SK-N-SH (cell line): Measurements from ENCODE around the gene GPR39. TPM values are rescaled to one million over a fixed set of nuclear protein-coding genes. Genes with fewer than 3 reads are reported as not detected.
A peak's percentile ranks its signal among the peaks of the same experiment; 100 is the strongest.

Experiments
- CTCF ChIA-PET: fragments of 300-600, 350-600 bp; formaldehyde crosslinking; extraction: SDS; loops from one replicate; lab custom pipeline; 2021; lab: Yijun Ruan, JAX
- POLR2A ChIA-PET: fragments of 350-600 bp; sonication (Branson Sonifier 250); formaldehyde crosslinking; extraction: SDS; loops from one replicate; lab custom pipeline; 2020; ENCODE audit warnings: antibody characterized with exemption, inconsistent platforms; lab: Yijun Ruan, JAX
- DNase-seq: peaks from one replicate; pipeline ENCODE4 v3.0.0; 2012
- H2AFZ ChIP-seq: fragments of 200-600 bp; sonication (generic); 2 replicates; pipeline ENCODE4 v1.8.1; 2016; ENCODE audit warnings: antibody characterized with exemption, mild to moderate bottlenecking, low read depth
- H3F3A ChIP-seq: fragments of 200-600 bp; sonication (generic); replicated peaks from 2 replicates; pipeline ENCODE3; 2016; ENCODE audit warnings: antibody characterized with exemption, mild to moderate bottlenecking; ENCODE audit not compliant: insufficient read depth
- H3K27ac ChIP-seq, 2 experiments: fragments of 200-500 bp in 1 of 2; fragments of 200-600 bp in 1 of 2; sonication (Bioruptor generic) in 1 of 2; sonication (generic), shearing (Covaris generic) in 1 of 2; 2 replicates each; pipeline versions ENCODE4 v1.5.1 to v1.6.1; 2014 to 2016; ENCODE audit warnings: low read depth in 2 of 2, inconsistent platforms in 1 of 2, low read length in 1 of 2, mild to moderate bottlenecking in 1 of 2, mixed read lengths in 1 of 2
- H3K27me3 ChIP-seq: fragments of 200-600 bp; sonication (generic), shearing (Covaris generic); 2 replicates; pipeline ENCODE4 v1.6.1; 2016; ENCODE audit warnings: mixed run types; ENCODE audit not compliant: insufficient read depth
- H3K36me3 ChIP-seq, 2 experiments: fragments of 200-500 bp in 1 of 2; fragments of 200-600 bp in 1 of 2; sonication (Bioruptor generic) in 1 of 2; sonication (generic) in 1 of 2; replicated peaks in 1 of 2; 2 replicates each; pipeline versions ENCODE3 to v1.5.1; 2014 to 2016; ENCODE audit warnings: low read length in 1 of 2, mild to moderate bottlenecking in 1 of 2; ENCODE audit not compliant: insufficient read depth in 2 of 2, control insufficient read depth in 1 of 2
- H3K4me1 ChIP-seq, 2 experiments: fragments of 200-500 bp in 1 of 2; fragments of 200-600 bp in 1 of 2; sonication (Bioruptor generic) in 1 of 2; sonication (generic), shearing (Covaris generic) in 1 of 2; 2 replicates each; pipeline versions ENCODE4 v1.5.1 to v1.6.1; 2014 to 2016; ENCODE audit warnings: low read depth in 1 of 2, low read length in 1 of 2, mixed run types in 1 of 2; ENCODE audit not compliant: insufficient read depth in 2 of 2, control insufficient read depth in 1 of 2
- H3K4me2 ChIP-seq: fragments of 200-600 bp; sonication (generic), shearing (Covaris generic); 2 replicates; pipeline ENCODE4 v1.6.1; 2017; ENCODE audit warnings: mixed run types
- H3K4me3 ChIP-seq, 2 experiments: fragments of 200-500 bp in 1 of 2; fragments of 200-600 bp in 1 of 2; sonication (Bioruptor generic) in 1 of 2; sonication (generic), shearing (Covaris generic) in 1 of 2; 2 replicates each; pipeline versions ENCODE4 v1.5.1 to v1.8.1; 2014 to 2016; ENCODE audit warnings: low read depth in 2 of 2, inconsistent platforms in 1 of 2, low read length in 1 of 2, mild to moderate bottlenecking in 1 of 2, mixed read lengths in 1 of 2, moderate library complexity in 1 of 2
- H3K79me2 ChIP-seq: fragments of 200-600 bp; sonication (generic); 2 replicates; pipeline ENCODE4 v1.8.1; 2017; ENCODE audit warnings: mild to moderate bottlenecking; ENCODE audit not compliant: insufficient read depth
- H3K9ac ChIP-seq: fragments of 200-600 bp; sonication (generic); 2 replicates; pipeline ENCODE4 v1.6.1; 2017; ENCODE audit warnings: mixed run types
- H3K9me2 ChIP-seq: fragments of 200-600 bp; sonication (generic); 2 replicates; pipeline ENCODE4 v1.6.1; 2017; ENCODE audit warnings: mixed run types
- H3K9me3 ChIP-seq: fragments of 200-600 bp; sonication (generic); 2 replicates; pipeline ENCODE4 v1.6.1; 2017; ENCODE audit warnings: mixed run types, mild to moderate bottlenecking, moderate library complexity
- H4K20me1 ChIP-seq: fragments of 200-600 bp; sonication (generic); 2 replicates; pipeline ENCODE4 v1.6.1; 2017; ENCODE audit warnings: mild to moderate bottlenecking, mixed run types; ENCODE audit not compliant: insufficient read depth
- CHD2 ChIP-seq: fragments of 150-350 bp; IDR thresholded peaks from 2 replicates; pipeline ENCODE4 v1.6.1; 2018; ENCODE audit warnings: low read length; ENCODE audit not compliant: partially characterized antibody
- FOXJ3 ChIP-seq: sonication (generic); formaldehyde crosslinking; IDR thresholded peaks from 2 replicates; pipeline ENCODE4 v1.5.1; 2020; ENCODE audit warnings: mild to moderate bottlenecking, missing genetic modification reagents
- MEF2A ChIP-seq: IDR thresholded peaks from 2 replicates; pipeline ENCODE4 v1.4.0; 2012; ENCODE audit warnings: low read depth, borderline replicate concordance
- POLR2AphosphoS5 ChIP-seq: IDR thresholded peaks from 2 replicates; pipeline ENCODE4 v1.6.1; 2012; ENCODE audit warnings: low read depth, low read length
- RAD21 ChIP-seq: IDR thresholded peaks from 2 replicates; pipeline ENCODE4 v1.6.1; 2012; ENCODE audit warnings: mild to moderate bottlenecking, low read length
- RFX5 ChIP-seq: IDR thresholded peaks from 2 replicates; pipeline ENCODE4 v1.6.1; 2012; ENCODE audit warnings: mild to moderate bottlenecking, improper control_type of control experiment, low read length
- SMC3 ChIP-seq: IDR thresholded peaks from 2 replicates; pipeline ENCODE4 v1.6.1; 2012; ENCODE audit warnings: low read depth, low read length, improper control_type of control experiment
- TAF1 ChIP-seq: IDR thresholded peaks from 2 replicates; pipeline ENCODE4 v1.6.1; 2012; ENCODE audit warnings: low read depth, mild to moderate bottlenecking, low read length, moderate library complexity, borderline replicate concordance
- TEAD4 ChIP-seq: IDR thresholded peaks from 2 replicates; pipeline ENCODE4 v1.4.0; 2012; ENCODE audit warnings: mild to moderate bottlenecking, borderline replicate concordance; ENCODE audit not compliant: insufficient read depth
- WGBS: methylation state at CpG from one replicate; pipeline ENCODE4 v1.1.6; 2017; ENCODE audit warnings: low lambda C conversion rate; 5-methylcytosine and 5-hydroxymethylcytosine counted together
- polyA plus RNA-seq, 3 experiments: library from polyadenylated mRNA; depleted of rRNA; stranded (reverse); fragments of >200 nt; gene quantifications; 2 replicates each; pipeline ENCODE4 v1.2.3, GENCODE V29; 2012
- TF ChIP-seq, protein P1 (sequence below): IDR thresholded peaks from 2 replicates; pipeline ENCODE4 v1.4.0; 2012; ENCODE audit warnings: low read depth, borderline replicate concordance
- TF ChIP-seq, protein P2 (sequence below): fragments of 150-350 bp; IDR thresholded peaks from 2 replicates; pipeline ENCODE4 v1.6.1; 2016; ENCODE audit warnings: mild to moderate bottlenecking, low read depth, low read length
- TF ChIP-seq, protein P3 (sequence below): fragments of 200-600 bp; sonication (generic); IDR thresholded peaks from 2 replicates; pipeline ENCODE4 v1.6.1; 2017; ENCODE audit warnings: antibody characterized with exemption, mild to moderate bottlenecking, moderate library complexity
- TF ChIP-seq, protein P4 (sequence below): IDR thresholded peaks from 2 replicates; pipeline ENCODE4 v1.6.1; 2012; ENCODE audit warnings: mild to moderate bottlenecking, low read depth, low read length, moderate library complexity

Gene GPR39
- polyA plus RNA-seq, 1 of the 3 experiments (the other 2 are of a cell fraction): 2.3 TPM

DNA sequence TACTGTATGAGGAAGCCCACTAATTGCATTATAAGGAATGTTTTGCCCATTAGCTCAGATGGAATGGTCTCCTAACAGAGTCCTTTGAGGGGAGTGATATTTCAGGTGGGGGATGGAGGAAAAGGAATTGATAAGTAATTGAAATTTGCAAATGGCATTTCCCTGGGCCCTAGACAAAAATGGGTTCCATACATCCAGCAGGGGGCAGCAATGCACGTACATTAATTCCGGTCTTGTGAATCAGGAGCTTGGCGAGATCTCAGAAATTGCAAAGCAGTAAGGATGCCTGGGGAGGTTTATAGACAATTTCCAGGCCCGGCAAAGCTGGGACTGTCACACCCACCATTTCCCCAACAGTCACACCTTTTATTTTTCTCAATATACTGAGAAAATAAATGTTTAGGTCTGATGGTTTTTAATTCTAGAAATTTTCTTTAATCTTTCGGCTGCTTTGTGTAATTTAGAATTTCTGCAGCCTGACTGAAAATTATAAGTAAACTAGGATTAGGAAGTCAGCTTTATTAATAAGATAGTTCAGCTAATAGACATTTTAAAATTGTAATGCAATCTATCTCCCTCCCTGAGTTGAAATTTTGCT is 130.6 kb downstream of the GPR39 start:
- Histone ChIP-seq H3K27ac (no peak overlapping the region), H3K27me3 (no peaks in the 10 kb centered on the region), H2AFZ (no peak overlapping the region; the same call in 1 of the 2 replicates), H3K9me3 (no peaks in the 10 kb centered on the region), H3K9me2 (no peaks in the 10 kb centered on the region), H3K36me3 (no peaks in the 10 kb centered on the region), H3K4me1 (peaks cover 0 to 7% of the 10 kb centered on the region in 2 experiments; a peak in 2 of 4 replicates), H3F3A (peaks cover 9% of the 10 kb centered on the region), H3K79me2 (no peaks in the 10 kb centered on the region), H3K9ac (no peak overlapping the region), H3K4me3 (peak overlapping the region in 1 of 2 experiments; percentile 6; a peak in 1 of 4 replicates), H3K4me2 (no peak overlapping the region), H4K20me1 (no peaks in the 10 kb centered on the region)
- TF ChIP-seq, protein P1, sequence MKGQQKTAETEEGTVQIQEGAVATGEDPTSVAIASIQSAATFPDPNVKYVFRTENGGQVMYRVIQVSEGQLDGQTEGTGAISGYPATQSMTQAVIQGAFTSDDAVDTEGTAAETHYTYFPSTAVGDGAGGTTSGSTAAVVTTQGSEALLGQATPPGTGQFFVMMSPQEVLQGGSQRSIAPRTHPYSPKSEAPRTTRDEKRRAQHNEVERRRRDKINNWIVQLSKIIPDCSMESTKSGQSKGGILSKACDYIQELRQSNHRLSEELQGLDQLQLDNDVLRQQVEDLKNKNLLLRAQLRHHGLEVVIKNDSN: no peak
- TF ChIP-seq, protein P2, sequence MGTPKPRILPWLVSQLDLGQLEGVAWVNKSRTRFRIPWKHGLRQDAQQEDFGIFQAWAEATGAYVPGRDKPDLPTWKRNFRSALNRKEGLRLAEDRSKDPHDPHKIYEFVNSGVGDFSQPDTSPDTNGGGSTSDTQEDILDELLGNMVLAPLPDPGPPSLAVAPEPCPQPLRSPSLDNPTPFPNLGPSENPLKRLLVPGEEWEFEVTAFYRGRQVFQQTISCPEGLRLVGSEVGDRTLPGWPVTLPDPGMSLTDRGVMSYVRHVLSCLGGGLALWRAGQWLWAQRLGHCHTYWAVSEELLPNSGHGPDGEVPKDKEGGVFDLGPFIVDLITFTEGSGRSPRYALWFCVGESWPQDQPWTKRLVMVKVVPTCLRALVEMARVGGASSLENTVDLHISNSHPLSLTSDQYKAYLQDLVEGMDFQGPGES: no peak
- peak; percentile 83 for TF ChIP-seq SMC3
- TF ChIP-seq, protein P3, sequence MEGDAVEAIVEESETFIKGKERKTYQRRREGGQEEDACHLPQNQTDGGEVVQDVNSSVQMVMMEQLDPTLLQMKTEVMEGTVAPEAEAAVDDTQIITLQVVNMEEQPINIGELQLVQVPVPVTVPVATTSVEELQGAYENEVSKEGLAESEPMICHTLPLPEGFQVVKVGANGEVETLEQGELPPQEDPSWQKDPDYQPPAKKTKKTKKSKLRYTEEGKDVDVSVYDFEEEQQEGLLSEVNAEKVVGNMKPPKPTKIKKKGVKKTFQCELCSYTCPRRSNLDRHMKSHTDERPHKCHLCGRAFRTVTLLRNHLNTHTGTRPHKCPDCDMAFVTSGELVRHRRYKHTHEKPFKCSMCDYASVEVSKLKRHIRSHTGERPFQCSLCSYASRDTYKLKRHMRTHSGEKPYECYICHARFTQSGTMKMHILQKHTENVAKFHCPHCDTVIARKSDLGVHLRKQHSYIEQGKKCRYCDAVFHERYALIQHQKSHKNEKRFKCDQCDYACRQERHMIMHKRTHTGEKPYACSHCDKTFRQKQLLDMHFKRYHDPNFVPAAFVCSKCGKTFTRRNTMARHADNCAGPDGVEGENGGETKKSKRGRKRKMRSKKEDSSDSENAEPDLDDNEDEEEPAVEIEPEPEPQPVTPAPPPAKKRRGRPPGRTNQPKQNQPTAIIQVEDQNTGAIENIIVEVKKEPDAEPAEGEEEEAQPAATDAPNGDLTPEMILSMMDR: peak; percentile 79
- TF ChIP-seq RAD21: peak; percentile 87
- peak; percentile 64 for DNase-seq
- ChIA-PET POLR2A (no interaction called here), CTCF (interaction anchor here (0.5 to 3.2 kb wide), 67 partner anchors 10 to 1297 kb away, joined by 3 to 70 read pairs (median 4); no protein-coding TSS in a partner anchor)
- 22% methylated on average over 5 of the region's 5 CpGs for WGBS

DNA sequence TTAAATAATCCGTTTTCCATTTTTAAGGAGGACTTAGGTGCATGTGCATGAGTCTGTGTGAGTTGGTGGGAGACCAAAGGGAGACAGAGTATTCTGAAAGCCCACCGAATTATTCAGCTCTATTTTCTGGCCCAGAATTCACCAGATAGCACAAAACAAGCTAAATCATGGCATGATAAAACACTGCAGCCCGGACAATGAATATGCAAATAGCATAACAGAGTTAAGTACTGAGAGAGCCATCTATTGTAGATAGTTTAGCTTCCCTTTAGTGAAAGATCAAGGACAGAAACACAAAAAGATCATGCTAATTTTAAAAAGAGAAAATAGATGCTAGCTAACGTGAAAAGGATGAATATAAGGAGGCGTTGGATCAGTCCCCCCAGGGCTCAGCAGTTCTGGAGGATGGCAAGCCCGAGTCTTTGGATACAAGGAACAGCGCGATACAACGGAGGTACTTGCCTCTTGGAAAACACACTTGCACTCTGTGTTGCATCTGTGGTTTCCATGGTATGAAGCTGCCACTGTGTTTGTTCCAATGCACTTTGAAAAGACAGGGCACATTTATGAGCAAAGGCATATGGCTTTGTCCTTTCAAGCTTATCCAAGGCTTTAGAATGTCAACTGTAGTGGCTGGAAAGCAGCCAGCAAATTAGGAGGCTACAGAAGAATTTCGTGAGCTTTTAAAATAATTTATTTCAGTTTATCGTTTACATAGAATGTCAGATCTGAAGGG is 133.5 kb downstream of the GPR39 start:
- Histone ChIP-seq H3K4me1 (peaks cover 0 to 7% of the 10 kb centered on the region in 2 experiments; a peak in 2 of 4 replicates), H3K27me3 (no peaks in the 10 kb centered on the region), H3F3A (peaks cover 9% of the 10 kb centered on the region), H4K20me1 (no peaks in the 10 kb centered on the region), H2AFZ (no peak overlapping the region), H3K9me3 (no peaks in the 10 kb centered on the region), H3K9ac (no peak overlapping the region), H3K9me2 (no peaks in the 10 kb centered on the region), H3K36me3 (no peaks in the 10 kb centered on the region), H3K4me2 (peak overlapping the region; percentile 30; the same call in 1 of the 2 replicates), H3K4me3 (no peak overlapping the region), H3K79me2 (no peaks in the 10 kb centered on the region), H3K27ac (peak overlapping the region in 1 of 2 experiments; percentile 62; a peak in 1 of 4 replicates)
- ChIA-PET POLR2A (interaction anchor here (0.6 kb wide), 1 partner anchor 31 kb away, joined by 3 read pairs; no protein-coding TSS in a partner anchor), CTCF (interaction anchor here (0.9 to 1.9 kb wide), 7 partner anchors 10 to 1295 kb away, joined by 3 to 5 read pairs (median 3); no protein-coding TSS in a partner anchor)
- TF ChIP-seq FOXJ3 (CRISPR knock-in tag): no peak
- no peak for TF ChIP-seq TEAD4
- TF ChIP-seq MEF2A: no peak
- TF ChIP-seq RFX5: no peak
- TF ChIP-seq, protein P4, sequence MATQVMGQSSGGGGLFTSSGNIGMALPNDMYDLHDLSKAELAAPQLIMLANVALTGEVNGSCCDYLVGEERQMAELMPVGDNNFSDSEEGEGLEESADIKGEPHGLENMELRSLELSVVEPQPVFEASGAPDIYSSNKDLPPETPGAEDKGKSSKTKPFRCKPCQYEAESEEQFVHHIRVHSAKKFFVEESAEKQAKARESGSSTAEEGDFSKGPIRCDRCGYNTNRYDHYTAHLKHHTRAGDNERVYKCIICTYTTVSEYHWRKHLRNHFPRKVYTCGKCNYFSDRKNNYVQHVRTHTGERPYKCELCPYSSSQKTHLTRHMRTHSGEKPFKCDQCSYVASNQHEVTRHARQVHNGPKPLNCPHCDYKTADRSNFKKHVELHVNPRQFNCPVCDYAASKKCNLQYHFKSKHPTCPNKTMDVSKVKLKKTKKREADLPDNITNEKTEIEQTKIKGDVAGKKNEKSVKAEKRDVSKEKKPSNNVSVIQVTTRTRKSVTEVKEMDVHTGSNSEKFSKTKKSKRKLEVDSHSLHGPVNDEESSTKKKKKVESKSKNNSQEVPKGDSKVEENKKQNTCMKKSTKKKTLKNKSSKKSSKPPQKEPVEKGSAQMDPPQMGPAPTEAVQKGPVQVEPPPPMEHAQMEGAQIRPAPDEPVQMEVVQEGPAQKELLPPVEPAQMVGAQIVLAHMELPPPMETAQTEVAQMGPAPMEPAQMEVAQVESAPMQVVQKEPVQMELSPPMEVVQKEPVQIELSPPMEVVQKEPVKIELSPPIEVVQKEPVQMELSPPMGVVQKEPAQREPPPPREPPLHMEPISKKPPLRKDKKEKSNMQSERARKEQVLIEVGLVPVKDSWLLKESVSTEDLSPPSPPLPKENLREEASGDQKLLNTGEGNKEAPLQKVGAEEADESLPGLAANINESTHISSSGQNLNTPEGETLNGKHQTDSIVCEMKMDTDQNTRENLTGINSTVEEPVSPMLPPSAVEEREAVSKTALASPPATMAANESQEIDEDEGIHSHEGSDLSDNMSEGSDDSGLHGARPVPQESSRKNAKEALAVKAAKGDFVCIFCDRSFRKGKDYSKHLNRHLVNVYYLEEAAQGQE: no peak
- no peak for TF ChIP-seq POLR2AphosphoS5
- no peak for TF ChIP-seq TAF1
- no peak for TF ChIP-seq CHD2
- WGBS: 71% methylated on average over 11 of the region's 11 CpGs
- DNase-seq: no peak
